BJ (cell line): Measurements from ENCODE around the gene VDR. TPM values are rescaled to one million over a fixed set of nuclear protein-coding genes. Genes with fewer than 3 reads are reported as not detected.

Source experiments
- CTCF ChIA-PET: fragments of 350-600 bp; formaldehyde crosslinking; extraction: SDS; loops from one replicate; lab custom pipeline; 2021; ENCODE audit warnings: antibody characterized with exemption, inconsistent platforms; lab: Yijun Ruan, JAX
- POLR2A ChIA-PET: fragments of 300-600 bp; sonication (Branson Sonifier 250); formaldehyde crosslinking; extraction: SDS; loops from one replicate; lab custom pipeline; 2021; ENCODE audit warnings: antibody characterized with exemption; lab: Charles Lee
- DNase-seq: peaks from one replicate; pipeline ENCODE4 v3.0.0-alpha.2; 2011; ENCODE audit warnings: low read depth
- H3K27me3 ChIP-seq: 2 replicates; pipeline ENCODE4 v1.6.0; 2011; ENCODE audit warnings: low read length; ENCODE audit not compliant: control insufficient read depth, insufficient read depth
- H3K36me3 ChIP-seq: 2 replicates; pipeline ENCODE4 v1.5.1; 2011; ENCODE audit warnings: low read length; ENCODE audit not compliant: control insufficient read depth, insufficient read depth
- H3K4me3 ChIP-seq: 2 replicates; pipeline ENCODE4 v1.5.1; 2011; ENCODE audit warnings: low read depth, mild to moderate bottlenecking, control low read depth, low read length
- CTCF ChIP-seq: IDR thresholded peaks from 2 replicates; pipeline ENCODE4 v1.5.1; 2011; ENCODE audit warnings: low read depth, mild to moderate bottlenecking, control low read depth, inconsistent platforms, low read length, moderate library complexity; ENCODE audit not compliant: insufficient read depth
- polyA plus RNA-seq: library from polyadenylated mRNA; depleted of rRNA; stranded (reverse); fragments of >200 nt; gene quantifications from 2 replicates; pipeline ENCODE4 v1.2.3, GENCODE V29; 2011

VDR gene
- polyA plus RNA-seq, 1 experiment: 40.5 TPM

GRCh38 chr12:47833591-47834012, 71.2 kb downstream of the VDR start:
- Histone ChIP-seq H3K36me3 (no peaks in the 10 kb centered on the region), H3K27me3 (no peaks in the 10 kb centered on the region), H3K4me3 (no peak overlapping the region)
- ChIA-PET POLR2A (no interaction called here), CTCF (interaction anchor here (0.5 to 17.0 kb wide), 10 partner anchors 21 to 128 kb away, joined by 3 to 248 read pairs (median 4); partner anchors contain the start of gene RPAP3)
- TF ChIP-seq CTCF: no peak
- no peak for DNase-seq

- ChIA-PET POLR2A (no interaction called here), CTCF (interaction anchor here (1.2 to 17.0 kb wide), 7 partner anchors 12 to 116 kb away, joined by 3 to 248 read pairs (median 49); no protein-coding TSS in a partner anchor)
- no peak for DNase-seq
- no peaks in the 10 kb centered on the region for H3K27me3 ChIP-seq
- H3K4me3 ChIP-seq: no peak overlapping the region
- TF ChIP-seq CTCF: no peak
- no peaks in the 10 kb centered on the region for H3K36me3 ChIP-seq
Observed at GRCh38 chr12:47832263-47832933, 72.4 kb downstream of the VDR start.

- CTCF ChIA-PET: interaction anchor here (1.0 to 17.0 kb wide), 12 partner anchors 9 to 798 kb away, joined by 3 to 248 read pairs (median 6); no protein-coding TSS in a partner anchor
- no peaks in the 10 kb centered on the region for H3K36me3 ChIP-seq
- H3K4me3 ChIP-seq: no peak overlapping the region
- TF ChIP-seq CTCF: no peak
- DNase-seq: no peak
- POLR2A ChIA-PET: interaction anchor here (1.3 kb wide), 1 partner anchor 10 kb away, joined by 7 read pairs; the partner anchor contains the start of gene HDAC7
- H3K27me3 ChIP-seq: no peaks in the 10 kb centered on the region
Observed at GRCh38 chr12:47829584-47829983, 75.2 kb downstream of the VDR start.

- DNase-seq: no peak
- Histone ChIP-seq H3K4me3 (no peak overlapping the region), H3K27me3 (no peaks in the 10 kb centered on the region), H3K36me3 (no peaks in the 10 kb centered on the region)
- TF ChIP-seq CTCF: no peak
- CTCF ChIA-PET: interaction anchor here (1.0 to 17.0 kb wide), 14 partner anchors 9 to 797 kb away, joined by 3 to 248 read pairs (median 6); partner anchors contain the start of genes SLC48A1 and TMEM106C
- POLR2A ChIA-PET: interaction anchor here (1.3 kb wide), 1 partner anchor 9 kb away, joined by 7 read pairs; the partner anchor contains the start of gene HDAC7
Observed at GRCh38 chr12:47828976-47829482, 75.8 kb downstream of the VDR start.
